Dedifferentiated amniotic fluid mesenchymal stem cell (primary cell): ENCODE results near the gene RAD51B.
"Not testable (repeated sequence)": the region's sequence is repeated elsewhere in the genome, so short reads cannot be mapped to it uniquely, and the experiment has no call there.

Experiments
- DNase-seq: peaks from one replicate; pipeline ENCODE4 v3.0.0-alpha.2; 2016; ENCODE audit errors: extremely low spot score

The RAD51B gene

DNA sequence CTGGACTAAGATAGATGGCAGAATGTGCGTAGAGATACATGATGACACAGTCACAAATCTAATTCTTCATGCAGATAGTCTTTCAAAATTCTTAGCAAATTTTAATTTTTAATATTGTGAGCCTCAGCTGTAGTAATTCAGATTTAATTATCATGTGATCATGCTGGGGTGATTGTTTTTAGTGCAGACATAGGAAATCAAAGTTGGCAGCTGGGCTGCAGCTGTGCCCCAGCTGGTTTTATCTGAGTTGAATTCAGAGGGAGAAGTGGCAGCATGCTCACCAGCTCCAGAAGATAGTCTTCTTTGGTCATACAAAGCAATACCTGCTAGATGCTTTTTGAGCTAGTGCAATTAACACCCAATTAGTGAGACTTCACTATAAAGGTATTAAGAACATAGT is 292.9 kb downstream of the RAD51B start:
- no peak for DNase-seq

- no peak for DNase-seq
Observed at GRCh38 chr14:68113343-68113930, 293.9 kb downstream of the RAD51B start.

- not testable (repeated sequence) for DNase-seq
Observed at GRCh38 chr14:68115952-68116351, 296.4 kb downstream of the RAD51B start.

- no peak for DNase-seq
Observed at GRCh38 chr14:68122651-68123050, 303.1 kb downstream of the RAD51B start.

GRCh38 chr14:68124050-68124449 is 304.5 kb downstream of the RAD51B start:
- no peak for DNase-seq

DNA sequence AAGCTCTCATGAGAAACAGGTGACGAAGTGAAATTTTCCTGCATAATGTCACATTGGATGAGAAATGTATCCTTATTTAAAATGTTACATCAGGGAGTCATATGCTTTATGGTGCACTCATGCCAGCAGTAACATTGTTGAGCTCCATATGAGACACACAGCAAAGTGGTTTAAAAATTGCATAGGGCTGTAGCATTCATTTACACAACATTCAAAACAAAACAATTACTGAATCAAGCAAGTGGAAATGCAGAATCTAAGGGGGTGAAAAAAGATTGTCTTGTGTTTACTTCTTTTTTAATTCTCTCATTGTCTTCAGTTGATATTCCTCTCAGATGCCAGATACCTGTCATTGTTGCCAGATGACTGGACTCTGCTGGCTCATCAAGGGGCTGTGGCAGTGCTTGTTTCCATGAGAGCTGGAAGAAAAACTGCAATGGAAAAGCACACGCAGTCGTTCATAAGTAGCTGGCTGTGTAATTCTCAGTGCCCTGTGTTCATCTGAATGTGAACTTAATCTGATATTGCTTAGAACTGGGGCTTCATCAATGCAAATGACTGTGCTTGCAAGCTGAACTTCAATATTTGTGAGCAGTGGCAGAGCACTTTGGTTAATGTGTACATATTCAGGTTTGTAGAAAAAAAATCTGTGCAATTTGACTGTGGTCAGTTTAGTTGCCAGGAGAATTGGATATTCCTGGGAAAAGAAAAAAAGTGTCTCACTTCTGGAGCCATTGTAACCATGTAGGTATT is 305.6 kb downstream of the RAD51B start:
- peak; percentile 54 for DNase-seq

DNA sequence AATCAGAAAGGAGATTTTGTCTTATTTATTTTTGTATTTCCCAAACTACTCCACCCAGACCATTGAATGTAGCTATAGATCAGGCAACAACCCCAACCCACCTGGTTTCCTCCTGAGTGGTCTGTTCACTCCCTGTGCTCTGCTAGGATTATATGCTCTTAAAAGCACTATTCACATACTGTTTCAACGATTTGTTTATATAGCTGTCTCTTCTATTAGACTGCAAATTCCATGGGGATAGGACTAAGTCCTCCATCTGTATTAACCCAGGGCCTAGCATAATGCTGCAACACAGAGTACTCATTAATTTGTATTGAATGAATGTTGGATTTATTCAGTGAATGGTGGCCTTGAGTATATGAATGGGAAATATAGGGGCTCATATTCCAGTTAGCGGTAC is 307.6 kb downstream of the RAD51B start:
- DNase-seq, result no peak

- DNase-seq, result no peak
Observed at GRCh38 chr14:68131907-68132306, 312.3 kb downstream of the RAD51B start.

- no peak for DNase-seq
Observed at GRCh38 chr14:68132563-68133121, 313.1 kb downstream of the RAD51B start.

DNA sequence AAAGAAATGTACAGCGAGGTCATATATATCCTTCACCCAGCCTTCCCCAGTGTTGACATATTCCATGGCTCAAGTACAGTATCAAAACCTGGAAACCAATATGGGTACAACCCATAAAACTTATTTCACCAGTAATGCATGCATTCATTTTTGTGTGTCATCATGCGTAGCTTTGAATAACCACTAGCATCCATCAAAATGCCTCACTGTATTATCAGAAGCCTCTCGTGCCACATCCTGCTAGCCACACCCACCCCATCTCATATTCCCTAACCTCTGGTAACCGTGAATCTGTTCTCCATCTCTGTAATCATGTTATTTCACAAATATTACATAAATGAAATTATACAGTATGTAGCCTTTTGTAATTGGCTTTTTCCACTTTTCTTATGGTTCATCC is 314.3 kb downstream of the RAD51B start:
- no peak for DNase-seq

- no peak for DNase-seq
Observed at GRCh38 chr14:68135028-68135427, 315.4 kb downstream of the RAD51B start.

- DNase-seq, result peak; percentile 75
Observed at GRCh38 chr14:68135566-68135965, 316.0 kb downstream of the RAD51B start.

DNA sequence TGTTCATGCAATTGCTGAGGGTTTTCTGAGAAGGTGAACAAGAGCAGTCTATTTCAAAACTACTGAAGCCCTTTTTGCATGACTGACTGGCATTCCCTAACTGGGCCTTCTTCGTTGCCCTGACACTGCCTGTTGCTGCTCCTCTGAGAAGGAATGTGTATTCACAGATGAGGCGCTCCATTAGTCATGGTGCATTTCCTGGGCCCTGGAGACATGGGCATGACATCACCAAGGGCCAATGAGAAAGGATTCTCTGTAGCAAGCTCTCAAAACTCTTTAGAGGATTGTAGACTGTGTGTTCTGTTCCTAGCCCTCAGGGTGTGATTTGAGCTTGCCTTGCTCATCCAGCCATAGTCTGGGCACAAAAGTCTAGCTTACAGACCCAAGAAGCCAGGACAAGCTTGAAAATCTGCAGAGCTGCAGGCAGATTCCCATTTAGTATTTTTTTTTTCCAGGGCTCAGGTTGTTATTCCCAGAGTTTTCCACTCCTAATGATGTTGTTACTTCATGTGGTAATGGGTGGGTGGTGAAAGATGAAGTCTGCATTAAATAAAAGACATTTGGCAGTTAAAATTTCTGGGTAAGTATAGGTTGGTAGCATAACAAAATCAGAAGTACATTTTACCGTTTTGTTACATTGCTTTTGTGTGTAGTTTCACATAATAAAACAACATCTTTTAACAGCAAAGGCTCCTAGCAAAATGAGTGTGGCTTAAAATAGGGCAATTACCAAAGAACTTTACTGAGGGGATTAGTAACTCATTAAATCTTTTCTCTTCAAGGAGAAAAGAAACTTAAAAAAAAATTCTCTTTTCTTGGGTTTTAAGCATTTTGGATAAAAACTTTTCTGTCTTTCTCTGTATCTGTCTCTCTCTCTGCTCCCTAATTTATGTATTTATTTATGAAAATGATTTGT is 318.4 kb downstream of the RAD51B start:
- DNase-seq, result peak; percentile 97

DNA sequence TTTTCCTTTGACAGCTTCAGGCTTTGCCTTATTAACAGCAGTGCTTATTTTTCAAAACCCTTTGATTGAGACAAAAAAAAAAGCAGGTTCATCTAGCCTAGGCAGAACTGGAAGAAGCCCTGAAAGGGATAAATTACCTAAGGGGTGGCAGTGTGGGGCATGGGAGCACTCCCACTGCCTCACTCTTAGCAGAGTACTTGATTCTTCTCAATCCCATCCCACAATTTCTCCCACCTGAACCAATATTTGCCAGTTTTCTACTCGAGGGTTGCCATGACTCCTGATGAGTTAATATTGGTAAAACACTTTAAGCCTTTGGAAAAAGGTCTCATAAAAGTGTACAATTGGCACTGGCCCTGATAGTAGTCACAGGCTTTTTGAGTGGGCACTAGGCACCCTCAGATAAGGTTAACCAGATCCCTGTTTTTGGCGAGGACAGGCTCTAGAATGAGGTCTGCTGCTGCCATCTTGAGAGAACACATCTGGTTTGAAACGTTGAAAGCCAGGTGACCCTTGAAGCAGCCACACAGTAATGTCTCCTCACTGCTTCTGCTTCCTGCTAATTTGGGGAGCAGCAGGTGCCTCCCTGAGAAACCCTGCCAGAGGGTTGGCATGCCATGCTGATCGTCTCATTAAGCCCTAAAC is 320.0 kb downstream of the RAD51B start:
- no peak for DNase-seq

GRCh38 chr14:68140076-68140741 is 320.6 kb downstream of the RAD51B start:
- DNase-seq, result peak; percentile 97

- DNase-seq, result no peak
Observed at GRCh38 chr14:68140806-68141205, 321.2 kb downstream of the RAD51B start.

DNA sequence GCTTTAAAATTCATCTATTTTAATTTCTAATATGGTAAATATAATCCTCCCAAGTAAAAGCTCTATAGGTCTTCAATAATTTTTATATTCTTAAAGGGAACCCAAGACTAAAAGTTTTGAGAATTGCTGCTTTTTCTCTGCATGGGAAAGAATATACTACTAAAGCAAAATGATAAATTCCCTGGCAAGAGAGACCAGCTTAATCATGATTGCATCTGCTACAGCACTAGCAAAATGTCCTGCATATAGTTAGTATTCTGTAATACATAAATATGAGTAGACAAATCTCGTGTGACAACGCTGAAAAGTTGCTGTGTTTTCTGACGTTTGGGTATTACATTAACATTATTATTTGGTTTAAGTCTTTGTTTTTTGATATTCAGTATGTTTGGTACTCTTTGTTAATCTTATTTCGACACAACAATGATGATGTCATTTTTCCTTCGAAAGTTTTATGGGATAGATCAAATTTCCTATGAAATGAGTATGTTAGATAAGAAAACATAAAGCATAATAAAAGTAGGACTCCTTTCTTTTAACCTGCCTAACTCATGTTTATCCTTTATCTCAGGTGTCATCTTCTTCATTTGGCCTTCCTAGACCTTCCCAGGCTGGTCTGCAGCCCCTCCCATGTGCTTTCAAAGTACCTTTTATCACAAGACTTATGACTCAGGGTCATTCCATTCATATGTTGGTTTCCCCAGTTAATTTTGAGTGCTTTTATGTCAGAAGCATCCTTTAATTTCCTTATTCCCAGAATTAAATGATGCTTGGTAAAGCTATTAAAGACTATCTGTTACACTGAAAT is 321.9 kb downstream of the RAD51B start:
- DNase-seq, result no peak

DNA sequence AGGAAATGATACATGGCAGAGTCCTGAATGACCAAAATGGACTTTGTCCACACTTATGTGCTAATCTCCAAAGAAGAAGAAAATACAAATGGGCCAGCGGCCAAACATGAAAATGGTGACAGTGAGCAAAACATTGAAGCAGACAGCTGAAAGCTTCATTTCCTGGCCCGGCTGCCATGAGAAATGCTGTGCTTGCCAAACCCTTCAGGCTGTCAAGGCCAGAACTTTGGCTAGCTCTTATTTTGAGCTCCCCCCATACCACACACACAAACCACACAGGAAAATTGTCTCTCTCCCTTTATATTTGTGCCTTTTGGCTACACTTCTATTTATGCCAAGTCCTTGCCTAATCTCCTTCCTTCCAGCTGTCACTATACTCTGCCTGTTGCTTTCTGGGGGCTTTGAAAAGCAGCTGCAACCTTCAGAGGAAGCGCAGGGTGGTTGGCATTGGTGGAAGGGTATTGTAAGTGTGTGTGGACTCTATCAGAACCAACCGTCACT is 323.8 kb downstream of the RAD51B start:
- DNase-seq, result no peak

- no peak for DNase-seq
Observed at GRCh38 chr14:68144051-68144681, 324.6 kb downstream of the RAD51B start.

DNA sequence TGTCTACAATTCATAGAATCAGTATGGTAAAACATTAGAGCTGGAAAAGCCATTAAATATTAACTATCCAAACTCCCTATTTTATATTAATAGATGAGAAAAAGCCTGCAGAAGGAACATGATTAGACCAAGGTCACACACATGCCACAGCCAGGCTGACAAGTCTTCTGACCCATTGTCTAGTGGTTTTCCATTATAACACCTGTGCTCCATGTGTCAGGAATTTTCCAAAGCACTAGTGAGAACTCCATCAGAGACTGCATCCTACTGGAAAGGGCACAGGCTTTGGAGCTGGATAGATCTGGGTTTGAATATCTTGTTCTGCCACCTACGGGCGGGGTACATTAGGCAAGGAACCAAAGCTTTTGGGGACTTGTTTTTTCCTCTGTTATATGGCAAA is 325.5 kb downstream of the RAD51B start:
- no peak for DNase-seq
